Measurements from ENCODE around the gene NT5DC2.

Gene NT5DC2

GRCh38 chr3:52525680-52526561 lies 7.7 kb downstream of the NT5DC2 start:
- DNase-seq (ENCODE audit: low read depth in 1 of 2, low spot score in 1 of 2): no peak

DNA sequence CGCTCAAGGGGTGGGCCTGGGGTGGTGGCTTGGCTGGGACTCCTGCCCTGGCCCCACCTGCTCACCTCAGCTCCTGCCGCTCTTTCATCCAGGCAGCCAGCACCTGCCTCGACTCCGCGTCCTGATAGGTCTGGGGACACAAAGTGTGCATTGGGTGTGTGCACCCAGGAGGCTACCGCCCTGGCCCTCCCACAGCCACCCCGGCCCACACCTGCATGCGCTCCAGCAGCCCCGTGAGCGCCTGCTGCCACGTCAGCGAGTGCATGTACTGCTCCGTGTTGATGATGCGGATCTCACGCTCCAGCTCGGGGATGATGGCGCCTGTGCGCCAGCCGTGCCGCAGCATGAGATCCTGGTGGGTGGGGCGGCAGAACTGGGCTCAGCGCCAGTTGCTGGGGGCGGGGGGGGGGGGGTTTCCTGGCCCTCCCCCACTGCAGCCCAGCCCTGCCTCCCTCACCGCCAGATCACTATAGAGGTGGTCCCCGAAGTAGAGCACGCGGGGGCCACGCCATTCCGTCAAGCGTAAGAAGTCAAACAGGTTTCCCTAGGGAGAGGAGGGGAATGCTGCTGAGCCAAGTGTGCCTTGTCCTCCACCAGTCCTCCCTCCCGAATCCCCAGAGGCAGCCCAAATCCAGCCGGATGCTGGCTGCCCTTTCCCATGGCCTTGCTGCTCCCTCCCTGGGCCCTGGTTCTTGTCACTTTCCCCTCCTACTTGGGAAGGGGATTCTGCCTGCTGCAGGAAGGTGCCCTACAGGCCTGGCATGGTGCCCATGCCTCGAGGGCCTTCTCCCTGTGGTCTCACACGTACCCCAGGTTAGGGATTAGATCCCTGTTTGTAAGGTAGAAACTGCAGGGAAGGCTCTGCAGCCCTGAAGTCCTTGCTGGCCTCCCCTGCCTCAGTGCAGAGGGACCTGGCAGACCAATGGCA lies 8.6 kb downstream of the NT5DC2 start:
- DNase-seq (ENCODE audit: low read depth in 1 of 2, low spot score in 1 of 2): no peak

DNA sequence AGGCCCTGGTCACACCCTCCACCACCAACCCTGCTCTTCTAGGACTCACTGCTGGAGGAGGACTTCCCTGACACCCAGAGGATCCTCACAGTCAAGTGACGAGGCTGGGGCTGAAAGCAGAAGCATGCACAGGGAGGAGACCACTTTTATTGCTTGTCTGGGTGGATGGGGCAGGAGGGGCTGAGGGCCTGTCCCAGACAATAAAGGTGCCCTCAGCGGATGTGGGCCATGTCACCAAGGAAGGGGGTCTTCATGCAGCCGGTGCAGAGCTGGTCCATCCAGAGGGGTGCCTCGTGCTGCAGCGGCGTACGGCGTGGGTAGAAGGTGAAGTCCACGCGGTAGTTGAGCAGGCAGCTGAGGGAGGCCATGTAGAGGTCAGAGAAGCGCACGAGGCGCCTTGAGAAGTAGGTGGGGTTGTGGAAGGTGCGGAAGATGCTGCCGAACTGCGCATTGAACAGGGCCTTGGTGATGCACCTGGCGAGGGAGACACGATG lies 9.4 kb downstream of the NT5DC2 start:
- DNase-seq (ENCODE audit: low read depth in 1 of 2, low spot score in 1 of 2): no peak

GRCh38 chr3:52523386-52524257 lies 10.0 kb downstream of the NT5DC2 start:
- DNase-seq (ENCODE audit: low read depth in 1 of 2, low spot score in 1 of 2): no peak

DNA sequence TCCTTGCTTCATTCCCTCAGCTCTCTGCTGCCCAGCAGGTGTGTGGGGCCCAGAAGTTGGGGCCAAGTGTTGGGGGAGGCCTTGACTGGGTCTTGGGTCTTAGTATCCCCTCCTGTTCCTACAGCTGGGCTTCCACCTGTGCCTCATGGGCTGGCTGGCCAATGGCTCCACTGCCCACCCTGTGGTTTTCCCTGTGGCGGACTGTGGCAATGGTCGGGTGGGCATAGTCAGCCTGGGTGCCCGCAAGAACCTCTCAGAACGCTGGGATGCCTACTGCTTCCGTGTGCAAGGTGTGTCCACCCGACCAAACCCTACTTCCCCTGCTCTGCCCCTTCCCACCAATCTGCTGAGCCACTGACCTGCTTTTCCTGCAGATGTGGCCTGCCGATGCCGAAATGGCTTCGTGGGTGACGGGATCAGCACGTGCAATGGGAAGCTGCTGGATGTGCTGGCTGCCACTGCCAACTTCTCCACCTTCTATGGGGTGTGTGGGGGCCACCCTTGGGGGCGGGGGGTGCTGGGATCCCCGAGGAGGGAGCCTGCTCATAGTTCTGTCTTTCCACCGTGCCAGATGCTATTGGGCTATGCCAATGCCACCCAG lies 10.9 kb downstream of the NT5DC2 start:
- DNase-seq (ENCODE audit: low read depth in 1 of 2, low spot score in 1 of 2): no peak

DNA sequence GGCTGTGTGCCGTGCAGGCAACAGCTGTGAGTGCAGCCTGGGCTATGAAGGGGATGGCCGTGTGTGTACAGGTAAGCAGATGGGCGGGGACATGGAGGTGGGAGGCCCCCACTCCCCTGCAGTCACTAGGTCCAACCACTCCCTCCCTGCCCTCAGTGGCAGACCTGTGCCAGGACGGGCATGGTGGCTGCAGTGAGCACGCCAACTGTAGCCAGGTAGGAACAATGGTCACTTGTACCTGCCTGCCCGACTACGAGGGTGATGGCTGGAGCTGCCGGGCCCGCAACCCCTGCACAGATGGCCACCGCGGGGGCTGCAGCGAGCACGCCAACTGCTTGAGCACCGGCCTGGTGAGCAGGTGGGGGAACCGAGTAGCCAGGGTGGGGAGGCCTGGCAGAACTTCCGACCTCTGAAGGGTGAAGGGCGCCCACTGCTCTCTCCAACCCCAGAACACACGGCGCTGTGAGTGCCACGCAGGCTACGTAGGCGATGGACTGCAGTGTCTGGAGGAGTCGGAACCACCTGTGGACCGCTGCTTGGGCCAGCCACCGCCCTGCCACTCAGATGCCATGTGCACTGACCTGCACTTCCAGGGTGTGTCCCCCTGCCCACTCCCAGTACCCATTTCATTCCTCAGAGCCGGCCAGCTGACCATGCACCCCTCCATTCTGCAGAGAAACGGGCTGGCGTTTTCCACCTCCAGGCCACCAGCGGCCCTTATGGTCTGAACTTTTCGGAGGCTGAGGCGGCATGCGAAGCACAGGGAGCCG lies 11.6 kb downstream of the NT5DC2 start:
- DNase-seq (ENCODE audit: low read depth in 1 of 2, low spot score in 1 of 2): no peak

GRCh38 chr3:52521488-52521824 lies 12.2 kb downstream of the NT5DC2 start:
- no peak for DNase-seq (ENCODE audit: low read depth in 1 of 2, low spot score in 1 of 2)

- DNase-seq (ENCODE audit: low read depth in 1 of 2, low spot score in 1 of 2): no peak
Measured at GRCh38 chr3:52520716-52521487, 12.8 kb downstream of the NT5DC2 start.

GRCh38 chr3:52520141-52520667 lies 13.5 kb downstream of the NT5DC2 start:
- DNase-seq (ENCODE audit: low read depth in 1 of 2, low spot score in 1 of 2): no peak

- no peak for DNase-seq (ENCODE audit: low read depth in 1 of 2, low spot score in 1 of 2)
Measured at GRCh38 chr3:52519445-52520140, 14.1 kb downstream of the NT5DC2 start.

- DNase-seq (ENCODE audit: low read depth in 1 of 2, low spot score in 1 of 2): no peak
Measured at GRCh38 chr3:52518723-52519444, 14.8 kb downstream of the NT5DC2 start.

- no peak for DNase-seq (ENCODE audit: low read depth in 1 of 2, low spot score in 1 of 2)
Measured at GRCh38 chr3:52517796-52518722, 15.6 kb downstream of the NT5DC2 start.

GRCh38 chr3:52516509-52517195 lies 17.0 kb downstream of the NT5DC2 start:
- no peak for DNase-seq (ENCODE audit: low read depth in 1 of 2, low spot score in 1 of 2)

GRCh38 chr3:52515192-52515591 lies 18.5 kb downstream of the NT5DC2 start:
- no peak for DNase-seq (ENCODE audit: low read depth in 1 of 2, low spot score in 1 of 2)

DNA sequence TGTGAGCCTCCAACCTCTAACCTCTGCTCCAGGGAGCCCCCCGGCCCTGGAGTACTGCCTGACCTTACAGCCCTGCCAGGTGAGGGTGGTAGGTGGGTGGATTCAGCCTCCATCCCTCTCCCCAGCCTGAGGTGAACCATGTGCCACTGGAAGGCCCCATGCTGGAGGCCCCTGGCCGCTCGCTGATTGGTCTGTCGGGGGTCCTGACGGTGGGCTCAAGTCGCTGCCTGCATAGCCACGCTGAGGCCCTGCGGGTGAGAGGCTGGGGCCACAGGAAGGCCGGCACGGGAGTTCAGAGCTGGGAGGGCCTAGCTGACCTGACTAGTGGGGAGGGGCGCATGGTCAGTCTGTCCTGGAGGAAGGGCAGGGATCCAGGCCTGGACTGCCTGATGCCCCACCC lies 19.1 kb downstream of the NT5DC2 start:
- no peak for DNase-seq (ENCODE audit: low read depth in 1 of 2, low spot score in 1 of 2)

DNA sequence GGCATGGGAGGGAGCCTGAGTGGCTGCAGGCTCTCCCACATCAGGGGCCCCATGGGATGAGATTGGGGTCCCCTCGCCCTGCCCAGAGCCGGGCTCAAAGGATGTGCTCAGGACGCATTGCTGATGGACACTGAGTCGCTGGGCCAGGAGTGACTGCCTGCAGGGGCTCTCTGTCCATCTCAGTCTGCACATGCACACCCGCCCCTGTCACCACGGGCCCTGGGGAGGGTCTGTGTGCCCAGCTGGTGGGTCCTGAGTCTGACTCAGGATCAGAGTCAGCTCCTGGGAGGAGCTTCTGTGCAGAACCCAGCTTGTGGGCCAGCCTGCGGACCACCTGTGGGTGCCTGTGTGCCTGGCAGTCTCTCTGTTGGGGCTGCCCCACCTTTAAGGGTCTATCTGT lies 20.4 kb downstream of the NT5DC2 start:
- no peak for DNase-seq (ENCODE audit: low read depth in 1 of 2, low spot score in 1 of 2)

All from activated T-helper 1 cell treated with anti-CD3 and anti-CD28 coated beads, Interleukin-2, amount 50 U/mL, for 16 hours (primary cell).